ENCODE results near the gene TDRKH. TPM values are rescaled to one million over a fixed set of nuclear protein-coding genes. Genes with fewer than 3 reads are reported as not detected.
A peak's percentile ranks its signal among the peaks of the same experiment; 100 is the strongest.

The TDRKH gene
- total and polyA plus RNA-seq, 7 donors = 2.4 to 12.1 (median 4.3) TPM

- 64 to 87% (median 78%) methylated on average over 3 of the region's 3 CpGs for WGBS, 3 donors
These were observed 43.9 kb upstream of the TDRKH start for GRCh38 chr1:151834239-151834638.

GRCh38 chr1:151833172-151833900 lies 43.0 kb upstream of the TDRKH start:
- Histone ChIP-seq H3K27ac (peak overlapping the region; percentile 96), H3K36me3 (ENCODE audit: insufficient read depth in 1 of 2, low read depth in 1 of 2) (no peaks in the 10 kb centered on the region), H3K4me1 (peaks cover 32% of the 10 kb centered on the region), H3K27me3 (ENCODE audit: insufficient read depth in 3 of 3, low read length in 2 of 3) (peaks cover 0 to 10% (median 6%) of the 10 kb centered on the region in 3 donors), H3K9me3 (no peaks in the 10 kb centered on the region), H3K4me3 (no peak overlapping the region)
- no peak for DNase-seq
- intact Hi-C loops (cut with DNase I) = loop anchor here in 1 of 2 donors (10.0 kb wide), 3 partner anchors 69 to 369 kb away; partner anchors contain the start of gene MRPL9
- no peak for TF ChIP-seq CTCF (IDR thresholded peaks at IDR 0.05)
- 75 to 90% (median 76%) methylated on average over 8 of the region's 8 CpGs for WGBS, 3 donors
- no peak for ATAC-seq

More at GRCh38 chr1:151834239-151834638, 43.9 kb upstream of the TDRKH start:
- intact Hi-C loops (cut with DNase I) = loop anchor here in 1 of 2 donors (10.0 kb wide), 3 partner anchors 69 to 369 kb away; partner anchors contain the start of gene MRPL9
- Histone ChIP-seq H3K4me3 (no peak overlapping the region), H3K4me1 (peaks cover 25% of the 10 kb centered on the region), H3K9me3 (no peaks in the 10 kb centered on the region), H3K27ac (no peak overlapping the region), H3K36me3 (ENCODE audit: insufficient read depth in 1 of 2, low read depth in 1 of 2) (no peaks in the 10 kb centered on the region), H3K27me3 (ENCODE audit: insufficient read depth in 3 of 3, low read length in 2 of 3) (peaks cover 0 to 20% (median 13%) of the 10 kb centered on the region in 3 donors)
- ATAC-seq (no peak), DNase-seq (peak in 1 of 2 donors; percentile 44)
- no peak for TF ChIP-seq CTCF (IDR thresholded peaks at IDR 0.05)

- intact Hi-C loops (cut with DNase I) = loop anchor here in 1 of 2 donors (10.0 kb wide), 3 partner anchors 68 to 368 kb away; partner anchors contain the start of gene MRPL9
- H3K9me3 ChIP-seq = no peaks in the 10 kb centered on the region
- H3K4me1 ChIP-seq = peaks cover 34% of the 10 kb centered on the region
- no peaks in the 10 kb centered on the region for H3K36me3 ChIP-seq (ENCODE audit: insufficient read depth in 1 of 2, low read depth in 1 of 2)
- DNase-seq = peak; percentile 90 to 97
- peak; percentile 80 to 87 (median 84) for ATAC-seq
- H3K27me3 ChIP-seq (ENCODE audit: insufficient read depth in 3 of 3, low read length in 2 of 3) = peaks cover 0 to 2% (median 0%) of the 10 kb centered on the region in 3 donors
- no peak for TF ChIP-seq CTCF (IDR thresholded peaks at IDR 0.05)
- peak overlapping the region; percentile 74 for H3K4me3 ChIP-seq
- H3K27ac ChIP-seq = peak overlapping the region; percentile 96
- 21 to 49% (median 22%) methylated on average over 9 to 10 of the region's 10 CpGs for WGBS, 3 donors
These were observed 42.1 kb upstream of the TDRKH start for GRCh38 chr1:151832318-151832980.

- Histone ChIP-seq H3K27me3 (ENCODE audit: insufficient read depth in 3 of 3, low read length in 2 of 3) (no peaks in the 10 kb centered on the region), H3K27ac (peak within 1 kb of the TSS; percentile 96), H3K9me3 (no peaks in the 10 kb centered on the region), H3K4me3 (peak within 1 kb of the TSS; percentile 74), H3K36me3 (ENCODE audit: insufficient read depth in 1 of 2, low read depth in 1 of 2) (no peaks in the 10 kb centered on the region), H3K4me1 (peaks cover 37% of the 10 kb centered on the region)
- DNase-seq (peak; percentile 72 to 90), ATAC-seq (peak; percentile 81 to 88 (median 83))
- intact Hi-C loops (cut with DNase I) = loop anchor here in 1 of 2 donors (10.0 kb wide), 3 partner anchors 67 to 367 kb away; partner anchors contain the start of gene MRPL9
- WGBS, 3 donors = 22 to 34% (median 29%) methylated on average over 5 of the region's 5 CpGs
- no peak for TF ChIP-seq CTCF (IDR thresholded peaks at IDR 0.05)
These were observed 41.3 kb upstream of the TDRKH start, which contains the start of gene RORC for GRCh38 chr1:151831605-151832004. RORC (minus strand) TSS chr1:151831802; CDS start chr1:151831764, 38 bp downstream.
